Stimulated activated CD8-positive, alpha-beta memory T cell treated with anti-CD3 and anti-CD28 coated beads, Interleukin-4, amount 100 ng/mL, for 48 hours (primary cell): ENCODE results near the gene TSC22D3.
"Not testable (repeated sequence)": the region's sequence is repeated elsewhere in the genome, so short reads cannot be mapped to it uniquely, and the experiment has no call there.

Experiments used
- DNase-seq: peaks from one replicate; pipeline ENCODE4 v3.0.0-alpha.2; 2020

The TSC22D3 gene

DNA sequence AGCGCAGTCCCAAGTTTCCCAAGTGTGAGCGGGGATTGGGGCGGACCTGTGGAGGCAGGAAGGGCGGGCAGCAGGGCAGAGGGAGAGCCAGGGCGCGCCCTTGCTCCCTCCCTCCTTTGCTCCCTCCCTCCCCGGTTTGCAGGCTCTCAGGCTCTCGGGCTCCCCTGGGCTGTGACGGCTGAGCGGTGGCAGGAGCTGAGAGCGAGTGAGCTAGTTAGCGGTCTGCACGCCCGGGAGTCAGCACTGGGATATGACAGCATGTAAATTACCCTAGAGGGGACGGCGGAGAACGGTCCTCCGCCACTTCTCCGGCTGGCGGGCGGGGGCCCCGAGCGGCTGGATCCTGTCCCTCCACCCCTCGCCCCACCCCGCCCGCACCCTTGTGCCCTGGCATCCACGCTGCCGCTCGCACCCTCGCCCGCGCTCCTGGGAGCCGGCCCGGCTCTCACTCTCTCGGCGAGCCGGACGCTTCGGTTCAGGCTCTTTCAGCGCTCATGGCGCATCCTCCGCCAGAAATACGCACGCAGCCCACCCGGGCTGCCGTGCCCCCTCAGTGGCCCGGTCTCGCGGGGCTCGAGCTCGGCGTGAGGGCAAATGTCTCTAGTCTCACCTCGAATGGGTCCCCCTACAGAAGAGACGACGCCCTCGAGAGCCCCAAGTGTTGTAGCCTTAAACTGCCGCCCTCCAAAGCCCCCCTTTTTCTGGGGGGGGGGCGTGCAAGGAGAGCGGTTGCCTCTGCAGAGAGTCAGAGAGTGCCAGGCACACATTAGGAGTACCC lies at the start of gene TSC22D3:
Gene TSC22D3, minus strand, starts transcription at position 54 of the 778 bp plus-strand sequence. CDS start 368 bp downstream, outside the sequence.
- DNase-seq = peak; percentile 65

- no peak for DNase-seq
These were observed 47.9 kb upstream of the TSC22D3 start for GRCh38 chrX:107823456-107823855.

DNA sequence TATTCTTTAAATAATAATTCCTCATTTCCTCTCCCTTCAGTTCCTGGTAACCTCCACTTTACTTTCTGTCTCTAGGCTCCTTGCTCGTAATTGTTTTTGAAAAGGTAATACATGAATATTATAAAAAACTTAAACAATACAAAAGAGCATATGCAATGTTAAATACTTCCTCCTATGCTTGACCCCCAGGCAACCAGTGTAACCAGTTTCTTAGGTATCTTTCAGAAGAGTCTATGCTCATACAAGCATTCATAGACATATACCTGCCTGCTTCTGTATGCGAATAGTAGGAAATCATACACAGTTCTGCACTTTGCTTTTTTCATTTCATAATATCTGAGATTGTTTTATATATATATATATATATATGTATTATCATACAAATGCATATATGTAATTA lies 47.5 kb upstream of the TSC22D3 start:
- DNase-seq = no peak

- DNase-seq = no peak
These were observed 43.4 kb upstream of the TSC22D3 start for GRCh38 chrX:107818900-107819521.

- not testable (repeated sequence) for DNase-seq
These were observed 34.5 kb upstream of the TSC22D3 start for GRCh38 chrX:107810053-107810452.

DNA sequence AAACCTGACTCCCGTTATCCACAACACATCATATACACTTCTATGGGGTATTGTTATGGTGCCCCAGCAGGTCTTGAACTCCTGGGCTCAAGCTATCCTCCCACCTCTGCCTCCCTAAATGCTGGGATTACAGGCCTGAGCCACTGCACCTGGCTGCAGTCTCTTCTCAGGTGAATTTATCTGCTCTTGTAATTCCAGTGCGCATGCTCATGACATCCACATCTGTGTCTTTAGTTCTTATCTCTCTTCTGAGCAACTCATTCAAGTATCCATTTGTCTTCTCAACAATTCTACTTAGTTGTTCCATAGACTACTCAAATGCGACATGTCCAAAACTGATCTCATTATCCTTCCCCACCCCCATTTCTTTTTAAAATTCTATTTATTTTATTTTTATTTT lies 29.6 kb upstream of the TSC22D3 start:
- no peak for DNase-seq

DNA sequence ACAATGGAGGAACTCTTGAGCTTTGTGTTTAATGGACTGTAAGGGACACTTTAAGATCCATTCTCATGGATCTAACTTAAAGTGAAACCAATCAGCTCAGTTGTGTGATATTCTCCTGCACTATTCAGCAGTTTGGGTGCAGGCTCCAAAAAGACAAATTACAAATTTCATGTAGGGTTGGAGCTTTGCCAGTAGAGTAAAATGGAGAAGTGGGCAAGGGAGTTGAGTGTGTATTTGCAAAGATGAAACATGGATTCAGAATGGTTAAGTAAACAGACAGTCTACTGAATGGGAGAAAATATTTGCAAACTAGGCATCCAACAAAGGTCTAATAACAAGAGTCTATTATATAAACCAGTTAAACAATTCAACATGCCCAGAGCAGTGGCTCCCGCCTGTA lies 28.8 kb upstream of the TSC22D3 start:
- DNase-seq = no peak

GRCh38 chrX:107787827-107788226 lies 12.2 kb upstream of the TSC22D3 start:
- no peak for DNase-seq

DNA sequence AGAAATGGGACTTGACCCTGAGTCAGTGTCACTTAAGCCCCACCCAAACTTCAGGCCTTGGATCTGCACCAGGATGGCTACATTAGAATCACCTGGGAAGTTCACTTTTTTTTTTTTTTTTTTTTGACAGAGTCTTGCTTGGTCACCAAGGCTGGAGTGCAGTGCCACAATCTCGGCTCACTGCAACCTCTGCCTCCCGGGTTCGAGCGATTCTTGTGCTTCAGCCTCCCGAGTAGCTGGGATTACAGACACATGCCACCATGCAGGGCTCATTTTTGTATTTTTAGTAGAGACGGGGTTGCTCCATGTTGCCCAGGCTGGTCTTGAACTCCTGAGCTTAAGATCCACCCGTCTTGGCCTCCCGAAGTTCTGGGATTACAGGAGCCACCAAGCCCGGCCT lies 4.9 kb upstream of the TSC22D3 start:
- no peak for DNase-seq

GRCh38 chrX:107777536-107777832 lies 1.9 kb upstream of the TSC22D3 start, which contains the start of gene NCBP2L:
Gene NCBP2L (plus strand): TSS chrX:107777733. CDS start chrX:107794221, 16,488 bp downstream.
- no peak for DNase-seq

- DNase-seq = peak; percentile 75
These were observed 1.3 kb upstream of the TSC22D3 start for GRCh38 chrX:107776649-107777535.

- DNase-seq = no peak
These were observed 420 bp downstream of the TSC22D3 start for GRCh38 chrX:107775000-107775733.

- DNase-seq = no peak
These were observed 1.6 kb downstream of the TSC22D3 start for GRCh38 chrX:107773906-107774435.

- DNase-seq = no peak
These were observed 2.4 kb downstream of the TSC22D3 start for GRCh38 chrX:107773206-107773605.

- no peak for DNase-seq
These were observed 5.8 kb downstream of the TSC22D3 start for GRCh38 chrX:107769581-107770317.

DNA sequence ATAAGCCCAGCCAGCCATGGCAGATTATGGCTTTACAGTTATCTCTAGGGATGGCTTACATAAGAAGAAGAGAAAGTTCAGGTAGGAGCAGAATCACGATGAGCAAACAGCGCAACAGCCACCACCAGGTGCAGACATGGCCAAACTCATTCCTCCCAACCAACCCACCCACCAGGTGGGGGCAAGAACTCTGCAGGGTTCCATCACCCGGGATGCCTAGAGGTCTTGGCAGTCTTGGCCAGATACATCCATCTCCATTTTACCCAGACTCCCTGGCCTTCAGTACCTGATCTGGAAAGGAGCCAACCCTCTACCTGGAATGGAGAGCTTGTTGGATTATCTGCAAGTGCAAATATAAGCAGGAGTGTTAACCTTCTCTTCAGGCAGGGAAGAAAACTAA lies 7.5 kb downstream of the TSC22D3 start:
- no peak for DNase-seq

GRCh38 chrX:107766470-107767150 lies 9.0 kb downstream of the TSC22D3 start:
- no peak for DNase-seq

GRCh38 chrX:107764845-107765608 lies 10.6 kb downstream of the TSC22D3 start:
- DNase-seq = no peak

DNA sequence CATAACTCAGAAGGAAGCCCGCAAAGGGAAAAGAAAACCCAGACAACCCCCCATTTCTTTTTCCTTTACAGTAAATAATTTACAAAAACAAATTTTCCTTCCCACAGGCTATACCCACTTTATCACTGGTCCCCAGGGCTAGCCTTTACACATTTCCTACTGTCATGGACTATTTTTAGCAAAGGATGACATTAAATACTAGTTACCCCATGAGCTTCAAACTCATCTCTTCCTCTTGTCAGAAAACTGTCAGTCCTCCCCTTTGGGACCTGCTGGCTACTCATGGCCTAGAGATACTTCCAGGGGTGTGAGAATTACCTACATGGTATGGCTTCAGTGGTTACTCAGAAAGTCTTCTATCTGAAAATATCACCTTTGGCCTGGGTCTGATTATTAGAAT lies 11.9 kb downstream of the TSC22D3 start:
- no peak for DNase-seq

DNA sequence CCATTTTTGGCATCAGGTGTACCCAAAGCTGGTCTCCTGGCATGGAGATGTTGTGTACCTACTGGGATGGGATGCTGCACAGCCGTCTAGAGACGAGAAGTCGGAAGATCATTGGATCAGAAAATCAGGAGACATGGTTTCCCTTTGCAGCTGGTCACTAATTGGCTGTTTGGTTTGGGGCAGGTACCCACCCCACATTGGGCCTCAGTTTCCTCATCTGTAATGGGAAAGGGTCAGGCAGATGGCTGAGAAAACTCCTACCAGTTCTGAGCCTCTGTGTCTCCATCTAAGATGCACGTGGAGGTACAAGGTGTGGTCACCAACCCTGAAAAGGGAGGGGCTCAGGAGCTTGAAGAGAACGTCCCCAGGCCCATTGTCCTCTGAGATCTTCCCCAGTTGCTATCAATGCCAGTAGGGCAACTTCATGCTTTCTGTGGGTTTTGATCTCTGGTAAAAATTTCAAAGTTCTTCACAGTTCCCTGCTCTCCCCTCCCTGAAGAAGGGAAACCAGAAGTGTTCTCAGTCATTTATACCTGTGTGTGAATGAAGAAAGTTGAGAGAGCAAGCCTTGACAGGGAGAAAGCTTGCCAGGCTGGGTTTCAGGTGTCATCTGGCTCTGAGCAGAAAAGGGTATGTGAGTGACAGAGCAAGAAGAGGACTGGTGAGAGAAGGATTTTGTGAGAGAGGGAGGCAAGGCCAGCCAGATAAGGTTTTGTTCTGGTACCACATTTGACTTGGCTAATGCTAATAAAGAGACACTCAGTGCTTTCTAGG lies 15.1 kb downstream of the TSC22D3 start:
- DNase-seq = no peak
